ENCODE measurements around the gene HMSD.
A peak's percentile ranks its signal among the peaks of the same experiment; 100 is the strongest.
"Not testable (repeated sequence)": the region's sequence is repeated elsewhere in the genome, so short reads cannot be mapped to it uniquely, and the experiment has no call there.

HMSD gene

DNA sequence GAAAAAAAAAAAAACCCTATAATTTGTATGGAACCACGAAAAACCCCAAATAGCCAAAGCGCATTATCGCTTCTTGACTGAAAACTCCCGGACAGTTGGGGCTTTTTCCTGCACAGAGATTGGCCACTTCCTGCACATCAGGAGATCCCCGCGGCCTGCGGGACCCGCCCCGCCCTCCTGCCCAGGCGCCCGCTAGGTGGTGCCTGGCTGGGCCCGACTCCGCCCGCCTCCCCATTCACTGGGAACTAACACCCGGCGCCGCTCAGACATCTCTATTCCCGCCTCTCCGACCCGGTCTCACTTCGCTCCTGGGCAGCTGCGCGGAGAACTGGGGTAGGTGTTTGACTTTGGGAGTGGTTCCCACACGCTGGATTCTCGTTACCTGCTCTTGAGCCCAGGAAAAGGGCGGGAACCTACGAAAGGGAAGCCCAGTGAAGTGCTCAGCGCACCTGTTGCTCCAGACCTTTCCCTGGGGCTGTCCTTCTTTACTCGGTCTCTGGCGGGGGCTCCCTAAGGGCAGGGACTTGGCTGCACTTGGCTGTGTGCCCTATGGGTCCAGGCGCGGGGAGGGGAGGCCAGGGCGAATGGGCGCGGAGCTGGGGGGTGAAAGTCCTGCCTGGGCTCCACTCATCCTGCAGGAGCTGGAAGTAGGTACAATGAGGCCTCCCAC, at the start of gene HMSD:
TSS of gene HMSD (plus strand) at position 234 of the 670 bp plus-strand sequence. CDS start 4,155 bp downstream, outside the sequence.
- no peak for DNase-seq (ENCODE audit: low read depth in 2 of 2)

DNA sequence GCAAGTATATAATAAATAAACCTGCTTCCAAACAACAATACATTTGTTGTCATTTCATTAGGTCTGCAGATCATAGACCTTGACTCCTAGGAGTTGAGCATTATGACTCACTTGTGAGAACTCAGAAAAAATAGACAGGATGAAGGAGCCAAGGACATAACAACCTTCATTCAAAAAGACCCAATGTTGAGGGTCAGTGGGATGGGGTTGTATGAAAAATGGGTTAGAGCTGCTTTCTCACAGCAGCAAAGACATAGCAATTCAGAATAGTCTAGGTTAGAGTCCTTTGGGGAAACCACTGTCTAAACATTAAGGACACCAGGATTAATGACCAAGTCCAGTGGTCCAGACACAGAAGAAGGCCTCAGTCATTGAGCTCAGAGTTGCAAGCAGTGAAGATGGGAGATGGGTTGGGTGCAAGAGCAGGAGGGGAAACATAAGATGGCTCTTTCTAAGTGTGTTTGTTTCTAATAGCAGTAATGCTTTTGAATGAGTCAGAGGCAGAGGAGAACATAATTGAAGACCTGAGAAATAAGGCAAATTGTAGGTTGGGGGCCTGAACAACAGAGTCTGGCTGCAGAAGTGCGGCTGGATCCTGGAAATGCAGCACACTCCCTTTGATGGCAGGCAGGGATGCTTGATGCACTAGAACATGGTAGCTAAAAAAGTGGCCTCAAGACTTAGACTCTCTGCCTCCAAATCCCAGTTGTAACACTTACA, 45.1 kb upstream of the HMSD start:
- no peak for DNase-seq (ENCODE audit: low read depth in 2 of 2)

GRCh38 chr18:63904694-63905093, 44.4 kb upstream of the HMSD start:
- DNase-seq (ENCODE audit: low read depth in 2 of 2): no peak

DNA sequence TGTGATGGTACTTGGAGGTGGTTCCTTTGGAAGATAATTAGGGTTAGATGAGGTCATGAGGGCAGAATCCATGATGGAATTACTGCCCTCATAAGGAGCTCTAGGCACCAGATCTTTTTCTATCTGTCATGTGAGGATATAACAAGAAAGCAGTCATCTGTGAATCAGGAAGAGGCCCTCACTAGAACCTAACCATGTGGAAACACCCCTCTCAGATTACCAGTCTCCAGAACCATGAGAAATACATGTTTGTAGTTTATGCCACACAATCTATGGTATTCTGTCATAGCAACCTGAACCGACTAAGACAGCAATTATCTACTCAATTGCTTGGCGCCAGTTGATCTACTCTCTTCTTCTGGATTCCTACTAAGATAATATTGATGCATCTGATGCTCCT, 43.7 kb upstream of the HMSD start:
- no peak for DNase-seq (ENCODE audit: low read depth in 2 of 2)

DNA sequence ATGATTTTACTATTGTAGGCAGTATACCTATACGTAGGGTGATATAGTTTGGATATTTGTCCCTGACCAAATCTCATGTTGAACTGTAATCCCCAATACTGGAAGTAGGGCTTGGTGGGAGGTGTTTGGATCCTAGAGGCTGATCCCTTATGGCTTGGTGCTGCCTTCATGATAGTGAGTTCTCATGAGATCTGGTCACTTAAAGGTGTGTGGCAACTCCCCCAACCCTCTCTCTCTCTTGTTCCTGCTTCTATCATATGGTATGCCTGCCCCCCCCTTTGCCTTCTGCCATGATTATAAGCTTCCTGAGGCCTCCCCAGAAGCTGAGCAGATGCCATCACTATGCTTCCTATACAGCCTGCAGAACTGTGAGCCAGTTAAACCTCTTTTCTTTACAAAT, 43.0 kb upstream of the HMSD start:
- no peak for DNase-seq (ENCODE audit: low read depth in 2 of 2)

GRCh38 chr18:63907664-63908063, 41.4 kb upstream of the HMSD start, which contains the start of gene SERPINB10:
Gene SERPINB10 (plus strand): TSS chr18:63907958. CDS start chr18:63915511, 7,553 bp downstream.
- no peak for DNase-seq (ENCODE audit: low read depth in 2 of 2)

GRCh38 chr18:63908858-63909257, 40.2 kb upstream of the HMSD start:
- DNase-seq (ENCODE audit: low read depth in 2 of 2): no peak

DNA sequence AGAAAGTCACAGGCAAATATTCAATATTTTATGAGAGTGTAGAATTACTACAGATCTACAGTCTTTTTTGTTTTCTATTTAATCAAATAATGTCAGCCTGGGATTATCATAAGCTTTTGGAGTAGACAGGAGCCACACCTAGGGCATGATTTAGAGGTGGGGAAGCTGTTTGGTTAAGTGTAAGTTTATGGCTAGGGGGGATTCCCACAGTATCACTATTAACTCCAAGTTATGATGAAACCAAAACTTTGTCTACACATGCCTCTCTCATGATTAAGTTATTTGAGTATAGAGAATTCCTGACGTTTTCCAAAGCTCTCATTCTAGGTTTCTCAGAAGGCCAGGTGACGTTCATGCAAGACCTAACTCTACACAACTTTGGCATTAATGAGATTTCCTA, 39.2 kb upstream of the HMSD start:
- DNase-seq (ENCODE audit: low read depth in 2 of 2): no peak

DNA sequence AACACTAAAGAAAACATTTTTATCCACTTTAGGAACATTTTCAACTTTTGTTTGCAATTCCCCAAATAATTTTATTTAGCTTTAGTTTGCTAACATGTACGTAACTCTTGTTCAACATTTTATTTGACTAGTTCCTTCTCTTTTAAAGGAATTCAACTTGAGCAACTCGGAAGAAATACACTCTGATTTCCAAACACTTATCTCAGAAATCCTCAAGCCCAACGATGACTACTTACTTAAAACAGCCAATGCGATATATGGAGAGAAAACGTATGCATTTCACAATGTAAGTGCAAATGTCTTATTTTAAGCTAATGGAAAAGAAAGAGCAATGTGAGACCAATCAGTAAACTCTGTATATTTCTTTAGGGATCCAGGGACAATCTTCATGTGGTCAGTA, 31.3 kb upstream of the HMSD start:
- no peak for DNase-seq (ENCODE audit: low read depth in 2 of 2)

GRCh38 chr18:63922049-63922448, 27.1 kb upstream of the HMSD start:
- no peak for DNase-seq (ENCODE audit: low read depth in 2 of 2)

DNA sequence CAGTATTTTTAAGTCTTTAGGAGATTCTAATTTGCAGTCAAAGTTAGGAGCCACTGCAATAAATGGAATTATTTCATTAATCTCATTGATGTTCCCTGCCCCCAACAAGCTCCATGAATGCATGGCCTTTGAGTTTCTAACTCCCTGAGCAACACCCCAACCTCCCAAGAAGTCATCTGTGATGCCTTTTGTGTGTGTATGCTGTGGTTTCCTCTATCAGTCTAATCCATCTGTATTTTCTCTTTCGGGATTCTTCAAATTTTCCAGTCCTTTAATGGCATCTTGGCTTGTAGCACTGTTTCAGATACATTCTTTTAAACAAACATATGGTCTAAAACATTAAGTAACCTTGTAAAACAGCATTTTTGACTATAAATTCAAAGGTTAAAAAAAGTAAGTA, 24.6 kb upstream of the HMSD start:
- DNase-seq (ENCODE audit: low read depth in 2 of 2): no peak

DNA sequence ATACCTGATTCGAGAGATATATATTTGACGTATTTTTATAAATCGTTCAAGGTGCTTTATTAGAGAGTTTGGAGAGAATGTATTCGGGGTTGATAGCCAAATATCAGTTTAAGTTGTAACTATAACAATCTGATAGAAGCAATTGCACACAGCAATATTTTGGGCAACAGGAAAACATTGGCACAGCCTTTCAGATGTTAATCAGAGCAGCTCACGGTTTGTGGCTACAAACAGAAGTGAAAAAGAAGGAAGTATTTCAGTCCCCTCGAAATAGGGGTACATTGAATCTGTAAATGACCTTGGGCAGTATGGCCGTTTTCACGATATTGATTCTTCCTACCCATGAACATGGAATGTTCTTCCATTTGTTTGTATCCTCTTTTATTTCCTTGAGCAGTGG, 20.8 kb upstream of the HMSD start:
- no peak for DNase-seq (ENCODE audit: low read depth in 2 of 2)

DNA sequence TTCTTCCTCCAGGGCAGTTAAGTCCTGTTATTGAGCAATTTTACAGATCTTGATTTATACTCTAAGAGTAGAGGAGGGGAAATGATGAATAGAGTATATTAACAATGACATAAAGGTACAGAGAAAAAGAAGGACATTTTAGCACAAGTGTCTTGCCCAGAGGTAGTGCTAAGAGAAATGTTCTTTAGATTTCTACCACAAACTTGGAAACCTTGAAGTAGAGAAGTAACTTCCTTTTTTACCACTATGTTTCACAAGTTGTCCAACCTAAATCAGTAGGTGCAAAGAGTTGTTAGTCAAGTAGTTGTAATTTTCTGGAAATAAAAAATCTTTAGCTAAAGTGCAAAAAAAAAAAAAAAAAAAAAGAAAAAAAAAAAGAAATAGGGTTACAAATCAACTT, 19.7 kb upstream of the HMSD start:
- DNase-seq (ENCODE audit: low read depth in 2 of 2): not testable (repeated sequence)

GRCh38 chr18:63930773-63931354, 18.2 kb upstream of the HMSD start:
- DNase-seq (ENCODE audit: low read depth in 2 of 2): no peak

DNA sequence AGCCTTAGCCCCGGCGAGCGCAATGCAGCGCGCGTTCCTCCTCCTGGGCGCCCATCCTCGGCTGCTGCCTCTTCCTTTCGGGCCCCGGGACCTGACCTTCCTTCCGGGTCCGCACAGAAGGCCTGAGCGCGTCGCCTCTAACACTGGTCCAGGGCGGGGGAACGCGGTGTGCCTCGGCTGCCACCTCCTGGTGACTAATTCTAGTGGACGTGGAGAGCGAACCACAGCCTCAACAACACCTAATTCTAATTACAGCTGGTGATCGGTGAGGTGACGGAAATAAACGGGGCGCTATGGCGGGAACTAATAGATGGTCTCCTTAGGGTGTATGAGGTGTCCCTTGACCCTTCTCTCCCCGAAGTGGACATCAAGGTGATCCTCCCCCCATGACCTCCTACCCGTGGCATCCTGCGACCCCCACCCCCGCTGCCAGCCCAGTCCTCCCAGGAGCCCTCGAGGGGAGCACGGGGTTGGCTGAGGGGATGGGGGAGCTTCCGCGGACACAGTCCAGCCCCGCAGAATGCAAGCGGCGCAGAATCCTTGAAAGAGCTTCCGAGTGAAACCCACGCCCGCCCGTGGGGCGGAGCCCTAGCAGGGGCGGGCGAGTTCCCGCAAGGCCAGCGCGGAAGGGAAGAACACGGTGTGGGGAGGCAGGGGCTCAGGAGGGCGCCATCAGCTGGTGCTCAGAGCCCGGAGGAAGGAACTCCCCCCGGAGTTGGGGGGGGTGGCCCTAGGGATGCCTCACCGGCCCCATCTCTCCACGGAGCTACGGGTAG, 12.8 kb upstream of the HMSD start:
- DNase-seq (ENCODE audit: low read depth in 2 of 2): peak in 1 of 2 donors; percentile 35

DNA sequence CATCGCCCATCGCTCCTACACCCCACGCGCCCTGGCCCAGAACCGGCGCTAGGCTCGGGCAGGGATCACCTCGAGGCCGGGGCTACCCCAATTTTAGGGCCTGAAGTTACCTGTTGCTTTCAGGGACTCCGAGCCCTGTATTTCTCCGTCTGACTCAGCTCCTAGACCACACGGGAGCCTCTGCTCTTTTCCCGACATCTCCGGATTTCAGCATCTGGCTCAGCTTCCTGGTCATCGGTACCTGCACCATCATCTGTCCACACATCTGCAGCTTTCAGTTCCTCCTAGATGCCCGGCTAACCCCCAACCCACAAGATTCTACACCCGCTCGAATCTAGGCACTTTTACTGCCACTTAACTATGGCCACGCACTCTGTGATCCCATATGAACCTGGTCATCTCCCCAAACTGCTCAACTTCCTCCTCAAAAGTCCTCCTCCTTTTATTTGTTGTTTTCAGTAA, 12.1 kb upstream of the HMSD start:
- DNase-seq (ENCODE audit: low read depth in 2 of 2): no peak

GRCh38 chr18:63940008-63940407, 9.1 kb upstream of the HMSD start:
- DNase-seq (ENCODE audit: low read depth in 2 of 2): no peak

DNA sequence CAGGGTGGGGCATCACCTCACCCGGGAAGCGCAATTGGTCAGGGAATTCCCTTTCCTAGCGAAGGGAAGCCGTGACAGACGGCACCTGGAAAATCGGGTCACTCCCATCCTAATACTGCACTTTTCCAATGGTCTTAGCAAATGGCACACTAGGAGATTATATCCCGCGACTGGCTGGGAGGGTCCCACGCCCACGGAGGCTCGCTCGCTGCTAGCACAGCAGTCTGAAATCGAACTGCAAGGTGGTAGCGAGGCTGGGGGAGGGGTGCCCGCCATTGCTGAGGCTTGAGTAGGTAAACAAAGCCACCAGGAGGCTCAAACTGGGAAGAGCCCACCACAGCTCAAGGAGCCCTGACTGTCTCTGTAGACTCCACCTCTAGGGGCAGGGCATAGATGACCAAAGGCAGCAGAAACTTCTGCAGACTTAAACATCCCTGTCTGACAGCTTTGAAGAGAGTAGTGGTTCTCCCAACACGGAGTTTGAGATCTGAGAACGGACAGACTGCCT, 8.5 kb upstream of the HMSD start:
- not testable (repeated sequence) for DNase-seq (ENCODE audit: low read depth in 2 of 2)

DNA sequence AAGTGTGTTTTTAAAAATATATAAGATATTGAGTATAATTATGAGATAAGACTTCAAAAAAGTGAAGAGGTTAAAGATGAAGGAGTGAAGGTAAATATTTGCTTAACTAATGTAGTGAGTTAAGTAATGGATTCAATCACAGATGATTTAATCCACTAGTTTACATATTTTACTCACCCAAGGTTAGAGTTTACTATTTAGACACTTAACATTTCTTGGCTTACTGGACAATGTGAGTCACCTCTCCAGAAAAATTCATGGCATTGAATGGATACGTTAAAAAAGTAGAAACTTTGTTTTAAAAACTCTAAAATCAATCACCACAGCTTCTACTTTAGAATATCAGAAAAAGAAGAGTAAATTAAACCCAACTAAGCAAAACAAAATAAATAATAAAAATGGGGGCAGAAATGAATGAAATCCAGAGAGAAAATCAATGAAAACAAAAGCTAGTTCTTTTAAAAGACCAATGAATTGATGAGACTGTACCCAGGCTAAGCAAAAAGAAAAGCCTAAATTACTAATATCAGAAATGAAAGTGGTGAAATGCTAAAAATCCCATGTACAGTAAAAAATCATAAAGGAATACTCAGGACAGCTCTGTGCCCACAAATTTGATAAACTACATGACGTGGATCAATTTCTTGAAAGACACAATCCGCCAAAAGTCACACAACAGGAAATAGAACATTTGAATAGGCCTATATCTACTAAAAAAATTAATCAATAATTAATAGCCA, 1.9 kb upstream of the HMSD start:
- no peak for DNase-seq (ENCODE audit: low read depth in 2 of 2)

GRCh38 chr18:63951302-63951705, 2.2 kb downstream of the HMSD start:
- DNase-seq (ENCODE audit: low read depth in 2 of 2): no peak

DNA sequence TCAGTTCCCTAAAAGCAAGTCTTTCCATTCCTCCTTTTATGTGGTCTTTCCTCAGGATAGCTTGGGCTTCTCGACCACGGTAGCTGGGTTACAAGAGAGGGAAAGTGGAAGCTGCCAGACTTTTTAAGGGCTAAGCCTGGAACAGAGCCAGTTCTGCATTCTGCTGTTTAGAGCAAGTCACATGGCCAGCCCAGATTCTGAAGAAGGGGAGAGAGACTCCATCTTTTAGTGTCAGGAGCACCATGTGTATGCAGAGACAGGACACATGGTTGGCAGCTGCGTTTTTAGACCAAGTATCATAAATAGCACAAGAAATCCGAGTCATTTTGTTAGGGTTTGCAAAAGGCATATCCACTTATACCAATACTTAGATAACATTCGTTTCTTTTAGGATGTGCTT, 4.7 kb downstream of the HMSD start:
- DNase-seq (ENCODE audit: low read depth in 2 of 2): no peak

Measured in stimulated activated CD8-positive, alpha-beta memory T cell treated with anti-CD3 and anti-CD28 coated beads, Interleukin-2, amount 100 ng/mL, for 1 hour (primary cell).